A549 treated with Mapracorat at 1 μM for 4 hours (cell line): ENCODE measurements around the gene YIF1B. TPM values are rescaled to one million over a fixed set of nuclear protein-coding genes. Genes with fewer than 3 reads are reported as not detected.

ENCODE experiments used
- total RNA-seq: library from RNA; stranded (reverse); fragments of 200-300 nt; extraction: Qiagen RNA extraction; gene quantifications from 5 replicates; pipeline ENCODE4 v1.2.3, GENCODE V29; 2022

YIF1B gene
- 99.8 to 131 TPM (median 127 TPM) in 5 replicates for total RNA-seq

GRCh38 chr19:38315657-38316476, at the start of gene YIF1B:
TSS of gene YIF1B (minus strand) at chr19:38315947. CDS start at chr19:38315917, 30 bp downstream.

GRCh38 chr19:38319421-38320258, 3.9 kb upstream of the YIF1B start, which contains the start of gene KCNK6:
TSS of gene KCNK6 (plus strand) at chr19:38319845. CDS start at chr19:38319951, 106 bp downstream.

GRCh38 chr19:38303517-38304351, 12.0 kb downstream of the YIF1B start, which contains the start of gene C19orf33:
TSS of gene C19orf33 (plus strand) at chr19:38304251. CDS start at chr19:38304262, 11 bp downstream.

GRCh38 chr19:38264486-38265212, 51.1 kb downstream of the YIF1B start, which contains the start of gene SPINT2:
TSS of gene SPINT2 (plus strand) at chr19:38264573. CDS start at chr19:38264893, 320 bp downstream.

Other genes starting within 250 kb of the YIF1B start
- gene DPF1, start 91.7 kb downstream of the YIF1B start, total RNA-seq, result 3.0 to 5.8 TPM (median 3.9 TPM) in 5 replicates
- gene PPP1R14A, start 59.6 kb downstream of the YIF1B start, total RNA-seq, result 67.1 to 107 TPM (median 106 TPM) in 5 replicates
- gene SPINT2, start 51.4 kb downstream of the YIF1B start, total RNA-seq, result 257 to 368 TPM (median 329 TPM) in 5 replicates
- gene C19orf33, start 11.7 kb downstream of the YIF1B start, total RNA-seq, result 608 to 786 TPM (median 705 TPM) in 5 replicates
- gene KCNK6, start 3.9 kb upstream of the YIF1B start, total RNA-seq, result 3.7 to 4.9 TPM (median 4.2 TPM) in 5 replicates
- gene CATSPERG, start 19.9 kb upstream of the YIF1B start, total RNA-seq, result 0.66 to 1.4 TPM (median 0.75 TPM) in 5 replicates
- 463 to 512 TPM (median 490 TPM) in 5 replicates for gene PSMD8, start 58.6 kb upstream of the YIF1B start, total RNA-seq
- gene GGN, start 72.1 kb upstream of the YIF1B start, total RNA-seq, result 0.09 to 0.28 TPM (median 0.26 TPM) in 4 of 5 replicates, not detected in the other
- gene SPRED3, start 72.8 kb upstream of the YIF1B start, total RNA-seq, result 1.5 to 3.0 TPM (median 2.3 TPM) in 5 replicates
- gene FAM98C, start 87.1 kb upstream of the YIF1B start, total RNA-seq, result 16.9 to 28.1 TPM (median 27.2 TPM) in 5 replicates
- not detected in 5 replicates for gene RASGRP4, start 110.3 kb upstream of the YIF1B start, total RNA-seq
- 5.4 to 6.3 TPM (median 6.1 TPM) in 5 replicates for gene RYR1, start 117.7 kb upstream of the YIF1B start, total RNA-seq